ENCODE results near the gene EMILIN1. TPM values are rescaled to one million over a fixed set of nuclear protein-coding genes. Genes with fewer than 3 reads are reported as not detected.

The EMILIN1 gene
- total RNA-seq, 2 donors from 2014 or later: 1.9 to 2.1 TPM

DNA sequence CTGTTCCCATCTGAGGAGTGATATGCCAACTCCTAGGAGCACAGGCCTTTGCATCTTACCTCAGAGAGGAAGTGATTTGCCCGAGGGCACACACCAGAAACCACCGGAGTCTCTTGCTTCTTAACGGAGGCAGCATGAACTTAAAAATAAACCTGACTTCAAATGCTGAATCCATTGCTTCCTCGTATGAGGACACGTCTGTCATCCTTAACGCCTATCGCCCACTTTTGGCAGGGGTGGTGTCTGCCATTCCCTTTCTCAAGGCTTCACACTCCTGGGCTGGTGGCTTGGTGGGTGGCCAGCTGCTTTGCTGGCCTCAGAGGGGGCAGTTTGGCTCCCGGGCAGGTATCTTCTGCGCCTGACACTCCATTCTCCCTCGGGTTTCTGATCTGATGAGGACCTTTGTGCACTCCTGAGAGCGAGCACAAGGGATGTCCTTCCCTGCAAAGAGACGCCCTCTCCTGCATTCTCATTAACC is 57.1 kb downstream of the EMILIN1 start:
- no peak for DNase-seq
- no peak overlapping the region for H3K27ac Mint-ChIP-seq
- Histone ChIP-seq H3K4me1 (ENCODE audit: control insufficient read depth, insufficient read depth, low read length) (no peaks in the 10 kb centered on the region), H3K9me3 (ENCODE audit: control insufficient read depth, low read length) (no peaks in the 10 kb centered on the region), H3K4me3 (ENCODE audit: low read length) (no peak overlapping the region), H3K9ac (ENCODE audit: extremely low read depth, low read length, poor library complexity, severe bottlenecking) (no peak overlapping the region), H3K36me3 (ENCODE audit: control insufficient read depth, insufficient read depth, low read length) (peaks cover 25% of the 10 kb centered on the region), H3K27me3 (ENCODE audit: control insufficient read depth, insufficient read depth, low read length, poor library complexity, severe bottlenecking) (no peaks in the 10 kb centered on the region), H3K27ac (ENCODE audit: low read depth, low read length) (no peak overlapping the region)
- WGBS, 2 experiments (ENCODE audit: insufficient coverage in 1 of 2, insufficient read length in 1 of 2): 94% methylated on average over 12 of the region's 12 CpGs
- peak overlapping the region; percentile 84 for H3K4me3 Mint-ChIP-seq
- TF ChIP-seq, protein P1, sequence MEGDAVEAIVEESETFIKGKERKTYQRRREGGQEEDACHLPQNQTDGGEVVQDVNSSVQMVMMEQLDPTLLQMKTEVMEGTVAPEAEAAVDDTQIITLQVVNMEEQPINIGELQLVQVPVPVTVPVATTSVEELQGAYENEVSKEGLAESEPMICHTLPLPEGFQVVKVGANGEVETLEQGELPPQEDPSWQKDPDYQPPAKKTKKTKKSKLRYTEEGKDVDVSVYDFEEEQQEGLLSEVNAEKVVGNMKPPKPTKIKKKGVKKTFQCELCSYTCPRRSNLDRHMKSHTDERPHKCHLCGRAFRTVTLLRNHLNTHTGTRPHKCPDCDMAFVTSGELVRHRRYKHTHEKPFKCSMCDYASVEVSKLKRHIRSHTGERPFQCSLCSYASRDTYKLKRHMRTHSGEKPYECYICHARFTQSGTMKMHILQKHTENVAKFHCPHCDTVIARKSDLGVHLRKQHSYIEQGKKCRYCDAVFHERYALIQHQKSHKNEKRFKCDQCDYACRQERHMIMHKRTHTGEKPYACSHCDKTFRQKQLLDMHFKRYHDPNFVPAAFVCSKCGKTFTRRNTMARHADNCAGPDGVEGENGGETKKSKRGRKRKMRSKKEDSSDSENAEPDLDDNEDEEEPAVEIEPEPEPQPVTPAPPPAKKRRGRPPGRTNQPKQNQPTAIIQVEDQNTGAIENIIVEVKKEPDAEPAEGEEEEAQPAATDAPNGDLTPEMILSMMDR (conservative IDR thresholded peaks at IDR 0.05): no peak
- H3K36me3 Mint-ChIP-seq (ENCODE audit: low read depth): peaks cover 20% of the 10 kb centered on the region
- peaks cover 10% of the 10 kb centered on the region for H3K4me1 Mint-ChIP-seq
- peaks cover 14% of the 10 kb centered on the region for H3K27me3 Mint-ChIP-seq (ENCODE audit: insufficient read depth)
- no peaks in the 10 kb centered on the region for H3K9me3 Mint-ChIP-seq

Other genes starting within 250 kb of the EMILIN1 start
- 1 to 10 TPM; 3.1 to 3.5 TPM for gene DPYSL5, start 230.5 kb upstream of the EMILIN1 start, total RNA-seq
- 1 to 10 TPM; 3.2 to 4.4 TPM for gene MAPRE3, start 108.0 kb upstream of the EMILIN1 start, total RNA-seq
- gene TMEM214, start 45.6 kb upstream of the EMILIN1 start, total RNA-seq: 10 to 100 TPM; 52.7 to 63.7 TPM
- gene AGBL5, start 26.9 kb upstream of the EMILIN1 start, total RNA-seq: 10 to 100 TPM; 56.9 to 76.1 TPM
- 100 to 1,000 TPM; 290 to 311 TPM for gene OST4, start 7.0 kb upstream of the EMILIN1 start, total RNA-seq
- 1 to 10 TPM; 3.3 to 3.9 TPM for gene KHK, start 8.2 kb downstream of the EMILIN1 start, total RNA-seq
- gene CGREF1, start 40.5 kb downstream of the EMILIN1 start, total RNA-seq: under 1 TPM; 0.20 to 0.33 TPM
- 1 to 10 TPM in 1 of 2 donors, under 1 TPM in 1; 0.29 to 1.0 TPM for gene ABHD1, start 45.2 kb downstream of the EMILIN1 start, total RNA-seq
- gene PREB, start 56.0 kb downstream of the EMILIN1 start, total RNA-seq: 10 to 100 TPM; 50.5 to 53.5 TPM
- gene PRR30, start 60.8 kb downstream of the EMILIN1 start, total RNA-seq: not detected
- gene TCF23, start 70.4 kb downstream of the EMILIN1 start, total RNA-seq: not detected
- gene ATRAID, start 133.4 kb downstream of the EMILIN1 start, total RNA-seq: 100 to 1,000 TPM; 101 to 140 TPM
- gene SLC5A6, start 133.7 kb downstream of the EMILIN1 start, total RNA-seq: 100 to 1,000 TPM; 115 to 125 TPM
- 100 to 1,000 TPM; 120 to 127 TPM for gene CAD, start 138.8 kb downstream of the EMILIN1 start, total RNA-seq
- gene SLC30A3, start 184.4 kb downstream of the EMILIN1 start, total RNA-seq: 1 to 10 TPM; 1.5 to 2.8 TPM
- under 1 TPM in 1 of 2 donors, not detected in 1; 0.49 TPM for gene DNAJC5G, start 196.8 kb downstream of the EMILIN1 start, total RNA-seq
- 1 to 10 TPM in 1 of 2 donors, under 1 TPM in 1; 0.86 to 2.2 TPM for gene TRIM54, start 203.8 kb downstream of the EMILIN1 start, total RNA-seq
- gene UCN, start 229.8 kb downstream of the EMILIN1 start, total RNA-seq: under 1 TPM; 0.59 to 0.75 TPM
- gene MPV17, start 244.5 kb downstream of the EMILIN1 start, total RNA-seq: 10 to 100 TPM; 46.6 to 59.6 TPM

All from endodermal cell (in vitro differentiated cells).